Measurements from ENCODE around the gene BPIFA3. TPM values are rescaled to one million over a fixed set of nuclear protein-coding genes. Genes with fewer than 3 reads are reported as not detected.
"Not testable (repeated sequence)": the region's sequence is repeated elsewhere in the genome, so short reads cannot be mapped to it uniquely, and the experiment has no call there.

The BPIFA3 gene
- total RNA-seq: not detected

- no peak for ATAC-seq
These were observed at the start of gene BPIFA3 for GRCh38 chr20:33217052-33217451. TSS of gene BPIFA3 (plus strand) at chr20:33217352. CDS start at chr20:33217537, 185 bp downstream.

- no peak for ATAC-seq
These were observed 49.3 kb upstream of the BPIFA3 start, which contains the start of gene BPIFA2 for GRCh38 chr20:33167859-33168258. TSS of gene BPIFA2 (plus strand) at chr20:33168159. CDS start at chr20:33169146, 987 bp downstream.

GRCh38 chr20:33169176-33169794, 47.9 kb upstream of the BPIFA3 start:
- no peak for ATAC-seq

GRCh38 chr20:33172781-33173180, 44.4 kb upstream of the BPIFA3 start:
- ATAC-seq: no peak

- ATAC-seq: peak; percentile 29
These were observed 42.0 kb upstream of the BPIFA3 start for GRCh38 chr20:33175123-33175522.

- peak; percentile 72 for ATAC-seq
These were observed 41.1 kb upstream of the BPIFA3 start for GRCh38 chr20:33176101-33176500.

GRCh38 chr20:33177866-33178265, 39.3 kb upstream of the BPIFA3 start:
- ATAC-seq: no peak

GRCh38 chr20:33178726-33179125, 38.4 kb upstream of the BPIFA3 start:
- no peak for ATAC-seq

- ATAC-seq: no peak
These were observed 37.0 kb upstream of the BPIFA3 start for GRCh38 chr20:33180169-33180568.

- ATAC-seq: peak; percentile 15
These were observed 35.6 kb upstream of the BPIFA3 start for GRCh38 chr20:33181482-33182093.

- ATAC-seq: no peak
These were observed 33.8 kb upstream of the BPIFA3 start for GRCh38 chr20:33183312-33183711.

- not testable (repeated sequence) for ATAC-seq
These were observed 32.0 kb upstream of the BPIFA3 start for GRCh38 chr20:33185031-33185590.

- no peak for ATAC-seq
These were observed 29.7 kb upstream of the BPIFA3 start for GRCh38 chr20:33187491-33187890.

GRCh38 chr20:33188421-33188820, 28.7 kb upstream of the BPIFA3 start:
- no peak for ATAC-seq

GRCh38 chr20:33191484-33191883, 25.7 kb upstream of the BPIFA3 start:
- no peak for ATAC-seq

- ATAC-seq: no peak
These were observed 25.2 kb upstream of the BPIFA3 start for GRCh38 chr20:33191955-33192354.

GRCh38 chr20:33192912-33193501, 24.1 kb upstream of the BPIFA3 start:
- no peak for ATAC-seq

- no peak for ATAC-seq
These were observed 18.1 kb upstream of the BPIFA3 start for GRCh38 chr20:33199026-33199425.

GRCh38 chr20:33202451-33202850, 14.7 kb upstream of the BPIFA3 start:
- no peak for ATAC-seq

- no peak for ATAC-seq
These were observed 13.7 kb upstream of the BPIFA3 start for GRCh38 chr20:33203444-33203843.

- ATAC-seq: peak; percentile 60
These were observed 7.4 kb upstream of the BPIFA3 start for GRCh38 chr20:33209789-33210188.

GRCh38 chr20:33210371-33210770, 6.8 kb upstream of the BPIFA3 start:
- no peak for ATAC-seq

GRCh38 chr20:33211817-33212424, 5.2 kb upstream of the BPIFA3 start:
- peak; percentile 63 for ATAC-seq
